Endodermal cell (in vitro differentiated cells): ENCODE measurements around the gene PHOSPHO1. TPM values are rescaled to one million over a fixed set of nuclear protein-coding genes. Genes with fewer than 3 reads are reported as not detected.

Experiments used
- DNase-seq: peaks from one replicate; pipeline ENCODE4 v3.0.0-alpha.2; 2017
- H3K27ac ChIP-seq: 2 replicates; pipeline ENCODE4 v1.5.1; 2013; ENCODE audit warnings: mild to moderate bottlenecking, low read depth, low read length, moderate library complexity
- H3K27me3 ChIP-seq: 2 replicates; pipeline ENCODE4 v1.6.1; 2013; ENCODE audit warnings: mild to moderate bottlenecking, low read length, moderate library complexity; ENCODE audit not compliant: insufficient read depth, control insufficient read depth, poor library complexity, severe bottlenecking
- H3K36me3 ChIP-seq: 2 replicates; pipeline ENCODE4 v1.7.0; 2013; ENCODE audit warnings: mild to moderate bottlenecking, low read length, moderate library complexity; ENCODE audit not compliant: control insufficient read depth, insufficient read depth
- H3K4me1 ChIP-seq: one replicate; pipeline ENCODE4 v1.7.0; 2013; ENCODE audit warnings: low read length; ENCODE audit not compliant: control insufficient read depth, insufficient read depth
- H3K4me3 ChIP-seq: 2 replicates; pipeline ENCODE4 v1.5.1; 2013; ENCODE audit warnings: mild to moderate bottlenecking, low read length, moderate library complexity
- H3K9ac ChIP-seq: 2 replicates; pipeline ENCODE4 v1.6.1; 2013; ENCODE audit warnings: mild to moderate bottlenecking, low read length, moderate library complexity; ENCODE audit not compliant: poor library complexity, severe bottlenecking; ENCODE audit errors: extremely low read depth
- H3K9me3 ChIP-seq: 2 replicates; pipeline ENCODE4 v1.6.1; 2013; ENCODE audit warnings: mild to moderate bottlenecking, low read length, moderate library complexity; ENCODE audit not compliant: control insufficient read depth
- H3K27ac Mint-ChIP-seq: 2 replicates; pipeline ENCODE4 v1.8.0; 2020; ENCODE audit warnings: mixed read lengths
- H3K27me3 Mint-ChIP-seq: 2 replicates; pipeline ENCODE4 v1.8.0; 2021; ENCODE audit warnings: mild to moderate bottlenecking, mixed read lengths; ENCODE audit not compliant: insufficient read depth
- H3K36me3 Mint-ChIP-seq: 2 replicates; pipeline ENCODE4 v1.8.0; 2020; ENCODE audit warnings: low read depth, mixed read lengths
- H3K4me1 Mint-ChIP-seq: 2 replicates; pipeline ENCODE4 v1.8.0; 2020; ENCODE audit warnings: mixed read lengths
- H3K4me3 Mint-ChIP-seq: 2 replicates; pipeline ENCODE4 v1.8.0; 2020; ENCODE audit warnings: mild to moderate bottlenecking, moderate library complexity, mixed read lengths
- H3K9me3 Mint-ChIP-seq: 2 replicates; pipeline ENCODE4 v1.8.0; 2020; ENCODE audit warnings: mild to moderate bottlenecking, mixed read lengths
- CTCF ChIP-seq: fragments of 200-600 bp; sonication (generic); conservative IDR thresholded peaks from 2 replicates; pipeline ENCODE4 v1.5.0; 2021; ENCODE audit warnings: antibody characterized with exemption, mild to moderate bottlenecking
- WGBS, 2 experiments: methylation state at CpG; one replicate each; pipeline versions ENCODE4 v1.1.5 to v1.1.7; 2013; ENCODE audit warnings: missing lambda C conversion rate in 2 of 2, mixed read lengths in 1 of 2; ENCODE audit not compliant: insufficient coverage in 1 of 2, insufficient read length in 1 of 2; 5-methylcytosine and 5-hydroxymethylcytosine counted together
- total RNA-seq, 2 donors: library from RNA; stranded (reverse); fragmentation: NEBNext Ultra II Directional in 1 of 2; extraction: Animal tissue kit (Norgen Biotek cat#: 25700) in 1 of 2; gene quantifications; 2 replicates in 1 of 2; 3 replicates in 1 of 2; pipeline ENCODE4 v1.2.1, GENCODE V29; 2021

The PHOSPHO1 gene
- total RNA-seq, 2 donors from 2014 or later: 0.82 to 1.3 TPM

GRCh38 chr17:49247944-49248343 lies 17.4 kb upstream of the PHOSPHO1 start:
- DNase-seq: no peak
- Histone ChIP-seq H3K27me3 (no peaks in the 10 kb centered on the region), H3K36me3 (no peaks in the 10 kb centered on the region), H3K9ac (no peak overlapping the region), H3K4me3 (no peak overlapping the region), H3K27ac (no peak overlapping the region), H3K9me3 (no peaks in the 10 kb centered on the region), H3K4me1 (no peaks in the 10 kb centered on the region)
- WGBS, 2 experiments: 95 to 96% methylated on average over 7 of the region's 7 CpGs
- H3K36me3 Mint-ChIP-seq: no peaks in the 10 kb centered on the region
- no peak for TF ChIP-seq CTCF
- peaks cover 1% of the 10 kb centered on the region for H3K4me1 Mint-ChIP-seq
- H3K27ac Mint-ChIP-seq: no peak overlapping the region
- no peaks in the 10 kb centered on the region for H3K27me3 Mint-ChIP-seq
- no peaks in the 10 kb centered on the region for H3K9me3 Mint-ChIP-seq
- H3K4me3 Mint-ChIP-seq: no peak overlapping the region

- Histone ChIP-seq H3K4me1 (no peaks in the 10 kb centered on the region), H3K27me3 (no peaks in the 10 kb centered on the region), H3K4me3 (no peak overlapping the region), H3K9ac (no peak overlapping the region), H3K9me3 (no peaks in the 10 kb centered on the region), H3K27ac (no peak overlapping the region), H3K36me3 (no peaks in the 10 kb centered on the region)
- 93 to 97% methylated on average over 3 to 4 of the region's 4 CpGs for WGBS, 2 experiments
- Mint-ChIP-seq H3K36me3 (no peaks in the 10 kb centered on the region), H3K27me3 (no peaks in the 10 kb centered on the region), H3K9me3 (no peaks in the 10 kb centered on the region), H3K4me3 (no peak overlapping the region), H3K27ac (no peak overlapping the region), H3K4me1 (no peaks in the 10 kb centered on the region)
- no peak for DNase-seq
- TF ChIP-seq CTCF: no peak
Observed at GRCh38 chr17:49244839-49245238, 14.3 kb upstream of the PHOSPHO1 start.

GRCh38 chr17:49242813-49243212 lies 12.2 kb upstream of the PHOSPHO1 start:
- WGBS, 2 experiments: 95 to 100% methylated on average over 1 to 5 of the region's 5 CpGs

More at GRCh38 chr17:49242813-49243212, 12.2 kb upstream of the PHOSPHO1 start:
- Mint-ChIP-seq H3K27me3 (no peaks in the 10 kb centered on the region), H3K27ac (no peak overlapping the region), H3K9me3 (no peaks in the 10 kb centered on the region), H3K36me3 (no peaks in the 10 kb centered on the region), H3K4me3 (no peak overlapping the region), H3K4me1 (no peaks in the 10 kb centered on the region)
- H3K9ac ChIP-seq: no peak overlapping the region
- no peaks in the 10 kb centered on the region for H3K9me3 ChIP-seq
- no peak overlapping the region for H3K4me3 ChIP-seq
- no peaks in the 10 kb centered on the region for H3K4me1 ChIP-seq
- H3K27me3 ChIP-seq: no peaks in the 10 kb centered on the region
- H3K36me3 ChIP-seq: no peaks in the 10 kb centered on the region
- TF ChIP-seq CTCF: no peak
- DNase-seq: no peak
- H3K27ac ChIP-seq: no peak overlapping the region
